Trophoblast cell (in vitro differentiated cells and primary cell): ENCODE data around the gene LMF1.
A peak's percentile ranks its signal among the peaks of the same experiment; 100 is the strongest.
"Not testable (repeated sequence)": the region's sequence is repeated elsewhere in the genome, so short reads cannot be mapped to it uniquely, and the experiment has no call there.

ENCODE experiments used
- DNase-seq, 2 donors: peaks; one replicate each; pipeline ENCODE4 v3.0.0-alpha.2; 2016
- H2AFZ ChIP-seq: 2 replicates; pipeline ENCODE4 v1.6.1; 2013; ENCODE audit warnings: low read length, moderate library complexity, mild to moderate bottlenecking; ENCODE audit not compliant: insufficient read depth, poor library complexity
- H2AK5ac ChIP-seq: 2 replicates; pipeline ENCODE4 v1.6.1; 2013; ENCODE audit warnings: mild to moderate bottlenecking, low read length
- H2BK120ac ChIP-seq: 2 replicates; pipeline ENCODE4 v1.6.1; 2013; ENCODE audit warnings: low read length, mild to moderate bottlenecking, moderate library complexity; ENCODE audit not compliant: insufficient read depth, poor library complexity
- H2BK12ac ChIP-seq: 2 replicates; pipeline ENCODE4 v1.6.1; 2013; ENCODE audit warnings: mild to moderate bottlenecking, low read length, moderate library complexity
- H2BK5ac ChIP-seq: 2 replicates; pipeline ENCODE4 v1.6.1; 2013; ENCODE audit warnings: low read length, low read depth, moderate library complexity, mild to moderate bottlenecking; ENCODE audit not compliant: poor library complexity
- H3K14ac ChIP-seq: 2 replicates; pipeline ENCODE4 v1.6.1; 2013; ENCODE audit warnings: mild to moderate bottlenecking, low read length
- H3K18ac ChIP-seq: 2 replicates; pipeline ENCODE4 v1.6.1; 2013; ENCODE audit warnings: mild to moderate bottlenecking, low read length
- H3K23ac ChIP-seq: 2 replicates; pipeline ENCODE4 v1.6.1; 2013; ENCODE audit warnings: low read length
- H3K27ac ChIP-seq: 2 replicates; pipeline ENCODE4 v1.5.1; 2013; ENCODE audit warnings: low read depth, mild to moderate bottlenecking, inconsistent platforms, low read length, moderate library complexity
- H3K27me3 ChIP-seq: 2 replicates; pipeline ENCODE4 v1.6.1; 2013; ENCODE audit warnings: inconsistent platforms, mild to moderate bottlenecking, low read length, moderate library complexity; ENCODE audit not compliant: insufficient read depth
- H3K36me3 ChIP-seq, 2 experiments: 1 replicate in 1 of 2; 2 replicates in 1 of 2; pipeline ENCODE4 v1.6.1; 2013; ENCODE audit warnings: low read length in 2 of 2, mild to moderate bottlenecking in 2 of 2, moderate library complexity in 1 of 2; ENCODE audit not compliant: insufficient read depth in 2 of 2, control insufficient read depth in 1 of 2
- H3K4ac ChIP-seq: 2 replicates; pipeline ENCODE4 v1.6.1; 2013; ENCODE audit warnings: low read depth, mild to moderate bottlenecking, low read length, moderate library complexity
- H3K4me1 ChIP-seq, 2 experiments: 1 replicate in 1 of 2; 2 replicates in 1 of 2; pipeline ENCODE4 v1.6.1; 2013; ENCODE audit warnings: low read length in 2 of 2, mild to moderate bottlenecking in 2 of 2, moderate library complexity in 1 of 2; ENCODE audit not compliant: insufficient read depth in 2 of 2, control insufficient read depth in 1 of 2
- H3K4me2 ChIP-seq: 2 replicates; pipeline ENCODE4 v1.6.1; 2013; ENCODE audit warnings: inconsistent platforms, mild to moderate bottlenecking, low read length, moderate library complexity
- H3K4me3 ChIP-seq: 2 replicates; pipeline ENCODE4 v1.5.1; 2013; ENCODE audit warnings: mild to moderate bottlenecking, low read depth, low read length, inconsistent platforms
- H3K79me1 ChIP-seq: one replicate; pipeline ENCODE4 v1.6.1; 2013; ENCODE audit warnings: low read length
- H3K79me2 ChIP-seq: 2 replicates; pipeline ENCODE4 v1.6.1; 2013; ENCODE audit warnings: low read length, mild to moderate bottlenecking; ENCODE audit not compliant: control insufficient read depth, insufficient read depth, poor library complexity
- H3K9ac ChIP-seq: 2 replicates; pipeline ENCODE4 v1.6.1; 2013; ENCODE audit warnings: mild to moderate bottlenecking, low read length
- H3K9me3 ChIP-seq: 2 replicates; pipeline ENCODE4 v1.6.1; 2013; ENCODE audit warnings: low read depth, mild to moderate bottlenecking, control low read depth, inconsistent platforms, low read length; ENCODE audit not compliant: insufficient read depth
- H4K12ac ChIP-seq: 2 replicates; pipeline ENCODE4 v1.6.1; 2013; ENCODE audit warnings: low read depth, mild to moderate bottlenecking, low read length, moderate library complexity
- H4K8ac ChIP-seq: 2 replicates; pipeline ENCODE4 v1.6.1; 2013; ENCODE audit warnings: low read depth, mild to moderate bottlenecking, low read length, moderate library complexity
- H4K91ac ChIP-seq: one replicate; pipeline ENCODE4 v1.6.1; 2013; ENCODE audit warnings: low read depth, mild to moderate bottlenecking, low read length, moderate library complexity
- WGBS: extraction: QIAGEN DNeasy Blood & Tissue Kit; methylation state at CpG from one replicate; pipeline ENCODE4 v1.1.7; 2013; ENCODE audit warnings: missing lambda C conversion rate; ENCODE audit not compliant: insufficient read length, insufficient coverage; ENCODE audit errors: extremely low coverage; 5-methylcytosine and 5-hydroxymethylcytosine counted together

Gene LMF1

GRCh38 chr16:948767-949166 lies 22.0 kb downstream of the LMF1 start:
- not testable (repeated sequence) for H2AFZ ChIP-seq, H3K4ac ChIP-seq, H3K27me3 ChIP-seq, H3K9ac ChIP-seq, H3K23ac ChIP-seq, H3K14ac ChIP-seq, H4K12ac ChIP-seq, H4K8ac ChIP-seq, H3K36me3 ChIP-seq, H4K91ac ChIP-seq, H2BK120ac ChIP-seq, H3K18ac ChIP-seq, H3K4me1 ChIP-seq, H2BK5ac ChIP-seq, H2BK12ac ChIP-seq, H3K27ac ChIP-seq, H3K4me2 ChIP-seq, H3K79me2 ChIP-seq, H2AK5ac ChIP-seq, DNase-seq, H3K79me1 ChIP-seq, H3K4me3 ChIP-seq
- peaks cover 55% of the 10 kb centered on the region for H3K9me3 ChIP-seq
- no CpG with 5 or more reads among the region's 18 CpGs for WGBS

GRCh38 chr16:947922-948303 lies 22.9 kb downstream of the LMF1 start:
- not testable (repeated sequence) for H4K8ac ChIP-seq, H2BK12ac ChIP-seq

DNA sequence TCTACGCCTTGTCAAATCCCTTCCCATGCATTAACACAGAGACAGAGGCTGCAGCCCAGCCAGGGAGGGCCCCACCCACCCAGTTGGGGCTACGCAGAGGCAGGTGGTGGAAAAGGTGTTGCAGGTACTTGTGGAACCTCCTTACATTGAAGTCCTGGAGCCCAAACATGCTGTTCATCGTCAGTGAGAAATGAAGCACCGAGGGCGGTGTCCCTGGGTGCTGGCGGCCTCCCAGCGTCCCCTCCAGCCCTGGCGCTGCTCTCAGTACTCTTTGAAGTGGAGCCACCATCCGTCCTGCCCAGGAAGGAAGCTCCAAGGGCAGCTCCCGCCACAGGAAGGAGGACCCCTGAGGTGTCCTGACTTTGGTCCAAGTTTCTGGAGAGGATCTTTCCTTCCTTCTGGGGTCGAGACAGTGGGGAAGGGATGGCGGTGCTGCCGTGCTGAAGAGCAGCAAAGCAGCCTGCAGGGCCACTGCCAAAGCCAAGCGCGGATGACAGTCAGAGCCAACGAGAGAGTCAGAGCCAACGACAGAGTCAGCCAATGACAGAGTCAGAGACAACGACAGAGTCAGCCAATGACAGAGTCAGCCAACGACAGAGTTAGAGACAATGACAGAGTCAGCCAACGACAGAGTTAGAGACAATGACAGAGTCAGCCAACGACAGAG lies 23.4 kb downstream of the LMF1 start:
- H3K14ac ChIP-seq = no peak overlapping the region
- H4K91ac ChIP-seq = no peak overlapping the region
- H2BK12ac ChIP-seq = no peak overlapping the region
- no peak overlapping the region for H4K12ac ChIP-seq
- H4K8ac ChIP-seq = no peak overlapping the region
- no peak overlapping the region for H3K9ac ChIP-seq
- peaks cover 49% of the 10 kb centered on the region for H3K9me3 ChIP-seq
- H3K4me3 ChIP-seq = no peak overlapping the region
- no peak for DNase-seq
- no peaks in the 10 kb centered on the region for H3K4me1 ChIP-seq
- H3K79me1 ChIP-seq = no peaks in the 10 kb centered on the region
- no peak overlapping the region for H2AK5ac ChIP-seq
- H2BK5ac ChIP-seq = no peak overlapping the region
- no peaks in the 10 kb centered on the region for H3K79me2 ChIP-seq
- H3K23ac ChIP-seq = no peak overlapping the region
- no peak overlapping the region for H3K18ac ChIP-seq
- H3K27me3 ChIP-seq = no peaks in the 10 kb centered on the region
- no peak overlapping the region for H3K27ac ChIP-seq
- no CpG with 5 or more reads among the region's 21 CpGs for WGBS
- no peak overlapping the region for H3K4me2 ChIP-seq
- no peak overlapping the region for H3K4ac ChIP-seq
- H2AFZ ChIP-seq = no peak overlapping the region
- H3K36me3 ChIP-seq = no peaks in the 10 kb centered on the region
- no peak overlapping the region for H2BK120ac ChIP-seq

More at GRCh38 chr16:947922-948303, 22.9 kb downstream of the LMF1 start:
- H3K9me3 ChIP-seq = peaks cover 51% of the 10 kb centered on the region
- not testable (repeated sequence) for H3K23ac ChIP-seq, H2AK5ac ChIP-seq, DNase-seq, H3K4me2 ChIP-seq, H3K36me3 ChIP-seq, H3K4me1 ChIP-seq, H2BK120ac ChIP-seq, H4K91ac ChIP-seq, H3K27ac ChIP-seq, H3K18ac ChIP-seq, H3K14ac ChIP-seq, H3K9ac ChIP-seq, H3K27me3 ChIP-seq, H3K79me1 ChIP-seq, H2AFZ ChIP-seq, H3K4ac ChIP-seq, H3K79me2 ChIP-seq, H2BK5ac ChIP-seq, H4K12ac ChIP-seq, H3K4me3 ChIP-seq
- no CpG with 5 or more reads among the region's 17 CpGs for WGBS

DNA sequence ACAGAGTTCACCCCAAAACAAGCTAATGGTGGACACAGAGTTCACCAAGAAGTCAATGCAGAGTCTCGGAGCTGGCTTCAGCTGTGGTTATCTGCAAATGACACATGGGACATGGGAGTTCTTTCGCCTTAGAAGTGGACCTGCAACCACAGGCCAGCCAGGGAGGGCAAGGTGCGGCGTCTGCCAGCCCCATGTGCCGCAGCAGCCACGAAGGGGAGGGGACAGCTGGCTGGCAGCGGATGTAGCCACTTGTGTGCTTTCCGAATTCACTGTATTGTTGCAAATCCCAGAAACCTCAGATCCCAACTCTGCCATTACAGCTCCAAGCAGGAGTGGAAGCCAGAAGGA lies 24.8 kb downstream of the LMF1 start:
- Histone ChIP-seq H2AK5ac (no peak overlapping the region), H3K79me2 (no peaks in the 10 kb centered on the region)

More for the DNA sequence above, 24.8 kb downstream of the LMF1 start:
- Histone ChIP-seq H4K12ac (no peak overlapping the region), H3K9me3 (peaks cover 41% of the 10 kb centered on the region), H2BK120ac (no peak overlapping the region), H3K36me3 (no peaks in the 10 kb centered on the region), H3K27me3 (no peaks in the 10 kb centered on the region), H3K27ac (no peak overlapping the region), H3K4me1 (no peaks in the 10 kb centered on the region), H3K9ac (no peak overlapping the region), H2BK12ac (no peak overlapping the region), H3K4me2 (no peak overlapping the region), H3K18ac (no peak overlapping the region), H3K4ac (no peak overlapping the region), H3K79me1 (no peaks in the 10 kb centered on the region), H4K91ac (no peak overlapping the region), H2BK5ac (no peak overlapping the region), H3K14ac (no peak overlapping the region), H2AFZ (no peak overlapping the region), H3K23ac (no peak overlapping the region), H4K8ac (no peak overlapping the region), H3K4me3 (no peak overlapping the region)
- DNase-seq = peak; percentile 2 to 63
- no CpG with 5 or more reads among the region's 8 CpGs for WGBS
